Measurements from ENCODE around the gene ABCC10. TPM values are rescaled to one million over a fixed set of nuclear protein-coding genes. Genes with fewer than 3 reads are reported as not detected.

The ABCC10 gene
- polyA plus RNA-seq, 2 of the 4 experiments (the other 2 are of a cell fraction), result 6.8 to 9.3 TPM

- DNase-seq (ENCODE audit: low read depth in 1 of 2, low spot score in 1 of 2) (no peak), ATAC-seq (no peak), FAIRE-seq (no peak)
- POLR2A ChIA-PET, result no interaction called here
- H3K4me1 ChIP-seq, result peaks cover 4% of the 10 kb centered on the region; the same call in 1 of the 3 replicates
- TF ChIP-seq GATA3 (IDR thresholded peaks at IDR 0.05; ENCODE audit: borderline replicate concordance), result no peak
- TF ChIP-seq HOXB13 (CRISPR knock-in tag; IDR thresholded peaks at IDR 0.05; ENCODE audit: low read depth), result no peak
- no peak for TF ChIP-seq ZFP36 (IDR thresholded peaks at IDR 0.05; ENCODE audit: borderline replicate concordance, partially characterized antibody)
- TF ChIP-seq TFCP2L1 (CRISPR knock-in tag; IDR thresholded peaks at IDR 0.05), result no peak
- TF ChIP-seq EHMT2 (IDR thresholded peaks at IDR 0.05; ENCODE audit: low read depth), result no peak
- no peak for TF ChIP-seq CBX2 (IDR thresholded peaks at IDR 0.05; ENCODE audit: borderline replicate concordance, low read depth)
- no peak for TF ChIP-seq ELK1 (IDR thresholded peaks at IDR 0.05; ENCODE audit: low read depth, low read length)
- TF ChIP-seq HOXA7 (CRISPR knock-in tag; IDR thresholded peaks at IDR 0.05), result no peak
- TF ChIP-seq JUNB (IDR thresholded peaks at IDR 0.05), result no peak
- TF ChIP-seq FOXS1 (CRISPR knock-in tag; IDR thresholded peaks at IDR 0.05), result no peak
- no peak for TF ChIP-seq HEYL (CRISPR knock-in tag; IDR thresholded peaks at IDR 0.05)
- no peak for TF ChIP-seq CEBPB (IDR thresholded peaks at IDR 0.05)
- CTCF ChIA-PET, result interaction anchor here (1.1 to 1.8 kb wide), 3 partner anchors 21 to 55 kb away, joined by 4 to 7 read pairs (median 4); no protein-coding TSS in a partner anchor
- no peak overlapping the region for H3K27ac ChIP-seq
- WGBS (ENCODE audit: missing lambda C conversion rate), result 81% methylated on average over 4 of the region's 4 CpGs
- H3K4me3 ChIP-seq, result no peak overlapping the region
- H3K4me2 ChIP-seq, result no peak overlapping the region
- no peaks in the 10 kb centered on the region for H3K9me3 ChIP-seq
Measured at GRCh38 chr6:43451348-43451747, 24.0 kb downstream of the ABCC10 start.

GRCh38 chr6:43451939-43452338 is 24.6 kb downstream of the ABCC10 start:
- H3K9me3 ChIP-seq, result no peaks in the 10 kb centered on the region
- POLR2A ChIA-PET, result no interaction called here
- H3K4me3 ChIP-seq, result no peak overlapping the region
- TF ChIP-seq CHD4 (IDR thresholded peaks at IDR 0.05; ENCODE audit: borderline replicate concordance) (no peak), EHF (CRISPR knock-in tag; IDR thresholded peaks at IDR 0.05) (no peak)
- H3K4me2 ChIP-seq, result no peak overlapping the region
- WGBS (ENCODE audit: missing lambda C conversion rate), result 97% methylated on average over 5 of the region's 8 CpGs
- no peak for FAIRE-seq
- ATAC-seq, result no peak
- H3K27ac ChIP-seq, result no peak overlapping the region
- DNase-seq (ENCODE audit: low read depth in 1 of 2, low spot score in 1 of 2), result no peak
- CTCF ChIA-PET, result interaction anchor here (1.8 to 8.4 kb wide), 4 partner anchors 8 to 55 kb away, joined by 7 to 62 read pairs (median 14); no protein-coding TSS in a partner anchor
- H3K4me1 ChIP-seq, result peaks cover 7% of the 10 kb centered on the region; the same call in 1 of the 3 replicates

GRCh38 chr6:43452896-43453295 is 25.6 kb downstream of the ABCC10 start:
- ATAC-seq (no peak), DNase-seq (ENCODE audit: low read depth in 1 of 2, low spot score in 1 of 2) (no peak), FAIRE-seq (no peak)
- POLR2A ChIA-PET, result no interaction called here
- Histone ChIP-seq H3K4me1 (peaks cover 10% of the 10 kb centered on the region; the same call in 1 of the 3 replicates), H3K4me3 (no peak overlapping the region), H3K4me2 (no peak overlapping the region), H3K27ac (no peak overlapping the region), H3K9me3 (no peaks in the 10 kb centered on the region)
- CTCF ChIA-PET, result interaction anchor here (2.3 to 8.4 kb wide), 3 partner anchors 9 to 54 kb away, joined by 7 to 62 read pairs (median 22); no protein-coding TSS in a partner anchor
- TF ChIP-seq JUN (IDR thresholded peaks at IDR 0.05) (no peak), BHLHE40 (IDR thresholded peaks at IDR 0.05; ENCODE audit: low read depth, low read length) (no peak), FOSL2 (IDR thresholded peaks at IDR 0.05) (no peak), FOSL2 (CRISPR knock-in tag; IDR thresholded peaks at IDR 0.05) (no peak), ZFP36 (IDR thresholded peaks at IDR 0.05; ENCODE audit: borderline replicate concordance, partially characterized antibody) (no peak), HDAC2 (IDR thresholded peaks at IDR 0.05) (no peak), E2F6 (IDR thresholded peaks at IDR 0.05; ENCODE audit: borderline replicate concordance, low read depth) (no peak), ESRRA (IDR thresholded peaks at IDR 0.05; ENCODE audit: borderline replicate concordance, low read length) (no peak), NFE2L2 (conservative IDR thresholded peaks at IDR 0.05; ENCODE audit: low read length) (no peak), TP53 (CRISPR knock-in tag; IDR thresholded peaks at IDR 0.05) (no peak), MAFK (IDR thresholded peaks at IDR 0.05; ENCODE audit: partially characterized antibody) (no peak), RAD21 (conservative IDR thresholded peaks at IDR 0.05 in 1 of 2, IDR thresholded peaks at IDR 0.05 in 1 of 2) (no peak)
- 97% methylated on average over 4 of the region's 4 CpGs for WGBS (ENCODE audit: missing lambda C conversion rate)
